Measurements from ENCODE around the gene SEC14L1. TPM values are rescaled to one million over a fixed set of nuclear protein-coding genes. Genes with fewer than 3 reads are reported as not detected.
"Not testable (repeated sequence)": the region's sequence is repeated elsewhere in the genome, so short reads cannot be mapped to it uniquely, and the experiment has no call there.

SEC14L1 gene
- total RNA-seq, 2 experiments from 2014 or later, result 97.3 to 98.5 TPM

DNA sequence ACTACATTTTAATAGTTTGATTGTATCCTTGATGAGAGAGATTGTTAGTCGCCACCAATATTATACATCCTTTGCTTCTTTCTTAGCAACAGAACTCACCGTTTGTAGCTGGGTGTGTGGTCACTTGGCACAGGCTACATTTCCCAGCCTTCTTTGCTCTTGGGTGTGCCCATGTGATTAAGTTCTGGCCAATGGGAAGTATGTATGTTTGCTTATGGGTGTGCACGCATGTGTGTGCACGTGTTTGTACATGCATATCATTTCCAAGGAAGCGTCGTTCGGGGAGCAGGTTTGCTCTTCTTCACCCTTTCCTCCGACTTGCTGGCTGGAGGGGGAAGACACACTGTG is 4.4 kb upstream of the SEC14L1 start:
- CTCF ChIA-PET, result no interaction called here
- intact Hi-C loops (cut with DNase I, micrococcal nuclease), result no loop called here

DNA sequence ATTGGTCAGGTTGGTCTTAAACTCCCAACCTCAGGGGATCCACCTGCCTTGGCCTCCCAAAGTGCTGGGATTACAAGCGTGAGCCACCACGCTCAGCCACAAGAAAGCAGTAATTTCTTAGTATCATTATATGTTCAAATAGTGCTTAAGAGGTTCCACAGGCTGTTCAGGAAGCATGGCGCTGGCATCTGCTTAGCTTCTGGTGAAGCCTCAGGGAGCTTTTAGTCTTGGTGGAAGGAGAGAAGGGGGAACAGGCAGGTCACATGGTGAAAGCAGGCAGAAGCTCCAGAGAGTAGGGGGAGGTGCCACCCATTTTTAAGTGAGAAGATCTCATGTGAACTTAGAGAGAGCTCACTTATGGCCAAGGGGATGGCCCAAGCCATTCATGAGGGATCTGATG is 3.7 kb upstream of the SEC14L1 start:
- no peak for DNase-seq
- Histone ChIP-seq H3K9me3 (ENCODE audit: control insufficient read depth in 1 of 2, insufficient read depth in 1 of 2, low read length in 2 of 2) (peaks cover 0 to 18% of the 10 kb centered on the region in 2 experiments), H3K36me3 (ENCODE audit: insufficient read depth, low read length) (no peaks in the 10 kb centered on the region), H3K4me1 (ENCODE audit: insufficient read depth, low read length) (peaks cover 40% of the 10 kb centered on the region), H3K27ac (ENCODE audit: low read depth in 1 of 2, low read length in 2 of 2) (no peak overlapping the region), H3K4me3 (ENCODE audit: low read length) (no peak overlapping the region), H3K27me3 (ENCODE audit: control insufficient read depth in 1 of 2, insufficient read depth in 2 of 2, low read length in 2 of 2) (no peaks in the 10 kb centered on the region)
- CTCF ChIA-PET, result no interaction called here
- peaks cover 35% of the 10 kb centered on the region for H3K4me1 Mint-ChIP-seq (ENCODE audit: low read depth)
- intact Hi-C loops (cut with DNase I, micrococcal nuclease), result no loop called here
- POLR2A ChIA-PET, result no interaction called here
- peaks cover 17% of the 10 kb centered on the region for H3K36me3 Mint-ChIP-seq (ENCODE audit: low read depth)
- H3K9me3 Mint-ChIP-seq, result peaks cover 2% of the 10 kb centered on the region
- no peaks in the 10 kb centered on the region for H3K27me3 Mint-ChIP-seq
- H3K27ac Mint-ChIP-seq, result peak overlapping the region; percentile 66
- no peak overlapping the region for H3K4me3 Mint-ChIP-seq
- ATAC-seq (ENCODE audit: poor library complexity), result no peak
- TF ChIP-seq, protein P1, sequence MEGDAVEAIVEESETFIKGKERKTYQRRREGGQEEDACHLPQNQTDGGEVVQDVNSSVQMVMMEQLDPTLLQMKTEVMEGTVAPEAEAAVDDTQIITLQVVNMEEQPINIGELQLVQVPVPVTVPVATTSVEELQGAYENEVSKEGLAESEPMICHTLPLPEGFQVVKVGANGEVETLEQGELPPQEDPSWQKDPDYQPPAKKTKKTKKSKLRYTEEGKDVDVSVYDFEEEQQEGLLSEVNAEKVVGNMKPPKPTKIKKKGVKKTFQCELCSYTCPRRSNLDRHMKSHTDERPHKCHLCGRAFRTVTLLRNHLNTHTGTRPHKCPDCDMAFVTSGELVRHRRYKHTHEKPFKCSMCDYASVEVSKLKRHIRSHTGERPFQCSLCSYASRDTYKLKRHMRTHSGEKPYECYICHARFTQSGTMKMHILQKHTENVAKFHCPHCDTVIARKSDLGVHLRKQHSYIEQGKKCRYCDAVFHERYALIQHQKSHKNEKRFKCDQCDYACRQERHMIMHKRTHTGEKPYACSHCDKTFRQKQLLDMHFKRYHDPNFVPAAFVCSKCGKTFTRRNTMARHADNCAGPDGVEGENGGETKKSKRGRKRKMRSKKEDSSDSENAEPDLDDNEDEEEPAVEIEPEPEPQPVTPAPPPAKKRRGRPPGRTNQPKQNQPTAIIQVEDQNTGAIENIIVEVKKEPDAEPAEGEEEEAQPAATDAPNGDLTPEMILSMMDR (IDR thresholded peaks at IDR 0.05), result no peak

More for the DNA sequence above, 4.4 kb upstream of the SEC14L1 start:
- no peaks in the 10 kb centered on the region for H3K27me3 ChIP-seq (ENCODE audit: control insufficient read depth in 1 of 2, insufficient read depth in 2 of 2, low read length in 2 of 2)
- no peaks in the 10 kb centered on the region for H3K36me3 ChIP-seq (ENCODE audit: insufficient read depth, low read length)
- DNase-seq, result no peak
- TF ChIP-seq, protein P1 (IDR thresholded peaks at IDR 0.05), result no peak
- peaks cover 0 to 18% of the 10 kb centered on the region in 2 experiments for H3K9me3 ChIP-seq (ENCODE audit: control insufficient read depth in 1 of 2, insufficient read depth in 1 of 2, low read length in 2 of 2)
- no peaks in the 10 kb centered on the region for H3K27me3 Mint-ChIP-seq
- no peak overlapping the region for H3K27ac ChIP-seq (ENCODE audit: low read depth in 1 of 2, low read length in 2 of 2)
- POLR2A ChIA-PET, result no interaction called here
- H3K4me1 ChIP-seq (ENCODE audit: insufficient read depth, low read length), result peaks cover 33% of the 10 kb centered on the region
- no peak overlapping the region for H3K27ac Mint-ChIP-seq
- H3K9me3 Mint-ChIP-seq, result peaks cover 2% of the 10 kb centered on the region
- peak overlapping the region; percentile 20 for H3K4me3 Mint-ChIP-seq
- H3K4me3 ChIP-seq (ENCODE audit: low read length), result no peak overlapping the region
- H3K4me1 Mint-ChIP-seq (ENCODE audit: low read depth), result peaks cover 28% of the 10 kb centered on the region
- H3K36me3 Mint-ChIP-seq (ENCODE audit: low read depth), result peaks cover 10% of the 10 kb centered on the region
- ATAC-seq (ENCODE audit: poor library complexity), result no peak

DNA sequence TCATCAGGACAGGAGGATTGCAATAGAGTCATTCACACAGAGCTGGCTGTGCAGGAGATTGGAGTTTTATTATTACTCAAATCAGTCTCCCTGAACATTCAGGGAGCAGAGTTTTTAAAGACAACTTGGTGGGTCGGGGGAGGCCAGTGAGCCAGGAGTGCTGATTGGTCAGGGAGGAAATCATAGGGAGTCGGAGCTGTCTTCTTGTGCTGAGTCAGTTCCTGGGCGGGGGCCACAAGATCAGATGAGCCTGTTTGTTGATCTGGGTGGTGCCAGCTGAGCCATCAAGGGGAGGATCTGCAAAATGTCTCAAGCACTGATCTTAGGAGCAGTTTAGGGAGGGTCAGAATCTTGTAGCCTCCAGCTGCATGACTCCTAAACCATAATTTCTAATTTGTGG is 2.9 kb upstream of the SEC14L1 start:
- H3K27me3 Mint-ChIP-seq; H3K36me3 ChIP-seq (ENCODE audit: insufficient read depth, low read length); H3K9me3 Mint-ChIP-seq; H3K27me3 ChIP-seq (ENCODE audit: control insufficient read depth in 1 of 2, insufficient read depth in 2 of 2, low read length in 2 of 2); H3K4me3 ChIP-seq (ENCODE audit: low read length); CTCF ChIA-PET; intact Hi-C loops (cut with DNase I, micrococcal nuclease); H3K27ac ChIP-seq (ENCODE audit: low read depth in 1 of 2, low read length in 2 of 2); ATAC-seq (ENCODE audit: poor library complexity): not testable (repeated sequence)
- Mint-ChIP-seq H3K4me1 (ENCODE audit: low read depth) (peaks cover 43% of the 10 kb centered on the region), H3K27ac (peak overlapping the region; percentile 66), H3K4me3 (peak overlapping the region; percentile 47), H3K36me3 (ENCODE audit: low read depth) (peaks cover 25% of the 10 kb centered on the region)
- peak; percentile 14 to 69 (median 42) for DNase-seq
- POLR2A ChIA-PET, result interaction anchor here (1.6 kb wide), 1 partner anchor 39 kb away, joined by 4 read pairs; no protein-coding TSS in a partner anchor
- H3K9me3 ChIP-seq (ENCODE audit: control insufficient read depth in 1 of 2, insufficient read depth in 1 of 2, low read length in 2 of 2), result peaks cover 0 to 18% of the 10 kb centered on the region in 2 experiments
- peaks cover 43% of the 10 kb centered on the region for H3K4me1 ChIP-seq (ENCODE audit: insufficient read depth, low read length)
